ENCODE data around the gene LRRK2.

DNA sequence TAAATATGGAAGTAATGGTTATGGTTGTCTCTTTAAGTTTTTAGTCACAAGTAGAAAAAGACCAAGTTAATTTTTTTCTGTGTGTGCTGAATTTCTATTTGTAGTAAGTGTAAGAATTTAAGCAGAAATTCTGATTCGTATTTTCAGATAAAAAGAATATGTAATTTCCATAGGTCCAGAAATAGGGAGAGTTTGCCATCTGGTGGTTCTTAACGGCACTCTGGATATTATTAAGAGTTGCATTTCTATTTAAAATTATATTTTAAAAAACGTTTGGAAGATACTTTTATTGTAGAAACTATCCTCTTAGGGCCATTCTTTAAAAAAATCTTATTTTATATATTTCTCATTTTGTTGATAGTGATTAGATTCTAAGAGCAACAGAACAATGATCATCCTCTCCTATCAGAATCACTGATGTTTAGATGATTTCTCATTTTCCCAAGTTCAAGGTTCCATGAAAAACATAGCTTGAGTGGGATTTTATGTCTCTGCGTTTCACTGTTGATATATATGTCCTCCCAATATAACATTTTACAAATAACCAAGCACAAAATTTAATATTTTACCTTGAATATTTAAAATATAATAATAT is 88.3 kb downstream of the LRRK2 start:
- no peak for TF ChIP-seq EZH2 (IDR thresholded peaks at IDR 0.05; ENCODE audit: borderline replicate concordance, low read depth, low read length, severe bottlenecking)
- TF ChIP-seq, protein P1, sequence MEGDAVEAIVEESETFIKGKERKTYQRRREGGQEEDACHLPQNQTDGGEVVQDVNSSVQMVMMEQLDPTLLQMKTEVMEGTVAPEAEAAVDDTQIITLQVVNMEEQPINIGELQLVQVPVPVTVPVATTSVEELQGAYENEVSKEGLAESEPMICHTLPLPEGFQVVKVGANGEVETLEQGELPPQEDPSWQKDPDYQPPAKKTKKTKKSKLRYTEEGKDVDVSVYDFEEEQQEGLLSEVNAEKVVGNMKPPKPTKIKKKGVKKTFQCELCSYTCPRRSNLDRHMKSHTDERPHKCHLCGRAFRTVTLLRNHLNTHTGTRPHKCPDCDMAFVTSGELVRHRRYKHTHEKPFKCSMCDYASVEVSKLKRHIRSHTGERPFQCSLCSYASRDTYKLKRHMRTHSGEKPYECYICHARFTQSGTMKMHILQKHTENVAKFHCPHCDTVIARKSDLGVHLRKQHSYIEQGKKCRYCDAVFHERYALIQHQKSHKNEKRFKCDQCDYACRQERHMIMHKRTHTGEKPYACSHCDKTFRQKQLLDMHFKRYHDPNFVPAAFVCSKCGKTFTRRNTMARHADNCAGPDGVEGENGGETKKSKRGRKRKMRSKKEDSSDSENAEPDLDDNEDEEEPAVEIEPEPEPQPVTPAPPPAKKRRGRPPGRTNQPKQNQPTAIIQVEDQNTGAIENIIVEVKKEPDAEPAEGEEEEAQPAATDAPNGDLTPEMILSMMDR (IDR thresholded peaks at IDR 0.05; ENCODE audit: borderline replicate concordance, extremely low read depth, low read length, poor library complexity, severe bottlenecking): no peak
